Ovary (tissue), 3 donors: ENCODE measurements around the gene MBTPS2.

Experiments
- CTCF ChIP-seq, 3 donors: fragments of 450-650 bp in 2 of 3; fragments of 200-600 bp in 1 of 3; IDR thresholded peaks; one replicate each; pipeline versions ENCODE4 v1.5.1 to v1.8.0; 2016 to 2022; ENCODE audit warnings: antibody characterized with exemption in 3 of 3, mild to moderate bottlenecking in 1 of 3
- EP300 ChIP-seq: sonication (generic); formaldehyde crosslinking; IDR thresholded peaks from one replicate; pipeline ENCODE4 v1.6.1; 2017; ENCODE audit warnings: antibody characterized with exemption
- POLR2A ChIP-seq: fragments of 450-650 bp; IDR thresholded peaks from one replicate; pipeline ENCODE4 v1.6.1; 2017; ENCODE audit warnings: antibody characterized with exemption, mild to moderate bottlenecking, moderate library complexity
- donor health status: DM: no; HTN: no; CAD: no.

GRCh38 chrX:21885568-21885967 is 46.2 kb downstream of the MBTPS2 start:
- TF ChIP-seq POLR2A, result no peak
- TF ChIP-seq CTCF (IDR thresholded peaks at IDR 0.05), result no peak
- TF ChIP-seq EP300, result no peak
